SK-N-SH (cell line): Measurements from ENCODE around the gene HOXD11. TPM values are rescaled to one million over a fixed set of nuclear protein-coding genes. Genes with fewer than 3 reads are reported as not detected.

Experiments used
- CTCF ChIA-PET: fragments of 300-600, 350-600 bp; formaldehyde crosslinking; extraction: SDS; loops from one replicate; lab custom pipeline; 2021; lab: Yijun Ruan, JAX
- POLR2A ChIA-PET: fragments of 350-600 bp; sonication (Branson Sonifier 250); formaldehyde crosslinking; extraction: SDS; loops from one replicate; lab custom pipeline; 2020; ENCODE audit warnings: antibody characterized with exemption, inconsistent platforms; lab: Yijun Ruan, JAX
- DNase-seq: peaks from one replicate; pipeline ENCODE4 v3.0.0; 2012
- H2AFZ ChIP-seq: fragments of 200-600 bp; sonication (generic); 2 replicates; pipeline ENCODE4 v1.8.1; 2016; ENCODE audit warnings: antibody characterized with exemption, mild to moderate bottlenecking, low read depth
- H3F3A ChIP-seq: fragments of 200-600 bp; sonication (generic); replicated peaks from 2 replicates; pipeline ENCODE3; 2016; ENCODE audit warnings: antibody characterized with exemption, mild to moderate bottlenecking; ENCODE audit not compliant: insufficient read depth
- H3K27ac ChIP-seq, 2 experiments: fragments of 200-500 bp in 1 of 2; fragments of 200-600 bp in 1 of 2; sonication (Bioruptor generic) in 1 of 2; sonication (generic), shearing (Covaris generic) in 1 of 2; 2 replicates each; pipeline versions ENCODE4 v1.5.1 to v1.6.1; 2014 to 2016; ENCODE audit warnings: low read depth in 2 of 2, inconsistent platforms in 1 of 2, low read length in 1 of 2, mild to moderate bottlenecking in 1 of 2, mixed read lengths in 1 of 2
- H3K27me3 ChIP-seq: fragments of 200-600 bp; sonication (generic), shearing (Covaris generic); 2 replicates; pipeline ENCODE4 v1.6.1; 2016; ENCODE audit warnings: mixed run types; ENCODE audit not compliant: insufficient read depth
- H3K36me3 ChIP-seq, 2 experiments: fragments of 200-500 bp in 1 of 2; fragments of 200-600 bp in 1 of 2; sonication (Bioruptor generic) in 1 of 2; sonication (generic) in 1 of 2; replicated peaks in 1 of 2; 2 replicates each; pipeline versions ENCODE3 to v1.5.1; 2014 to 2016; ENCODE audit warnings: low read length in 1 of 2, mild to moderate bottlenecking in 1 of 2; ENCODE audit not compliant: insufficient read depth in 2 of 2, control insufficient read depth in 1 of 2
- H3K4me1 ChIP-seq, 2 experiments: fragments of 200-500 bp in 1 of 2; fragments of 200-600 bp in 1 of 2; sonication (Bioruptor generic) in 1 of 2; sonication (generic), shearing (Covaris generic) in 1 of 2; 2 replicates each; pipeline versions ENCODE4 v1.5.1 to v1.6.1; 2014 to 2016; ENCODE audit warnings: low read depth in 1 of 2, low read length in 1 of 2, mixed run types in 1 of 2; ENCODE audit not compliant: insufficient read depth in 2 of 2, control insufficient read depth in 1 of 2
- H3K4me2 ChIP-seq: fragments of 200-600 bp; sonication (generic), shearing (Covaris generic); 2 replicates; pipeline ENCODE4 v1.6.1; 2017; ENCODE audit warnings: mixed run types
- H3K4me3 ChIP-seq, 2 experiments: fragments of 200-500 bp in 1 of 2; fragments of 200-600 bp in 1 of 2; sonication (Bioruptor generic) in 1 of 2; sonication (generic), shearing (Covaris generic) in 1 of 2; 2 replicates each; pipeline versions ENCODE4 v1.5.1 to v1.8.1; 2014 to 2016; ENCODE audit warnings: low read depth in 2 of 2, inconsistent platforms in 1 of 2, low read length in 1 of 2, mild to moderate bottlenecking in 1 of 2, mixed read lengths in 1 of 2, moderate library complexity in 1 of 2
- H3K79me2 ChIP-seq: fragments of 200-600 bp; sonication (generic); 2 replicates; pipeline ENCODE4 v1.8.1; 2017; ENCODE audit warnings: mild to moderate bottlenecking; ENCODE audit not compliant: insufficient read depth
- H3K9ac ChIP-seq: fragments of 200-600 bp; sonication (generic); 2 replicates; pipeline ENCODE4 v1.6.1; 2017; ENCODE audit warnings: mixed run types
- H3K9me2 ChIP-seq: fragments of 200-600 bp; sonication (generic); 2 replicates; pipeline ENCODE4 v1.6.1; 2017; ENCODE audit warnings: mixed run types
- H3K9me3 ChIP-seq: fragments of 200-600 bp; sonication (generic); 2 replicates; pipeline ENCODE4 v1.6.1; 2017; ENCODE audit warnings: mixed run types, mild to moderate bottlenecking, moderate library complexity
- H4K20me1 ChIP-seq: fragments of 200-600 bp; sonication (generic); 2 replicates; pipeline ENCODE4 v1.6.1; 2017; ENCODE audit warnings: mild to moderate bottlenecking, mixed run types; ENCODE audit not compliant: insufficient read depth
- ELF1 ChIP-seq: IDR thresholded peaks from 2 replicates; pipeline ENCODE4 v1.4.0; 2012
- GABPA ChIP-seq: IDR thresholded peaks from 2 replicates; pipeline ENCODE4 v1.4.0; 2012; ENCODE audit warnings: low read depth, mild to moderate bottlenecking
- RAD21 ChIP-seq: IDR thresholded peaks from 2 replicates; pipeline ENCODE4 v1.6.1; 2012; ENCODE audit warnings: mild to moderate bottlenecking, low read length
- RCOR1 ChIP-seq: fragments of 150-350 bp; IDR thresholded peaks from 2 replicates; pipeline ENCODE4 v1.6.1; 2017; ENCODE audit warnings: antibody characterized with exemption, low read length
- SMC3 ChIP-seq: IDR thresholded peaks from 2 replicates; pipeline ENCODE4 v1.6.1; 2012; ENCODE audit warnings: low read depth, low read length, improper control_type of control experiment
- WGBS: methylation state at CpG from one replicate; pipeline ENCODE4 v1.1.6; 2017; ENCODE audit warnings: low lambda C conversion rate; 5-methylcytosine and 5-hydroxymethylcytosine counted together
- polyA plus RNA-seq, 3 experiments: library from polyadenylated mRNA; depleted of rRNA; stranded (reverse); fragments of >200 nt; gene quantifications; 2 replicates each; pipeline ENCODE4 v1.2.3, GENCODE V29; 2012
- TF ChIP-seq, protein P1 (sequence below): IDR thresholded peaks from 2 replicates; pipeline ENCODE4 v1.4.0; 2012; ENCODE audit warnings: low read depth
- TF ChIP-seq, protein P2 (sequence below): fragments of 200-600 bp; sonication (generic); IDR thresholded peaks from 2 replicates; pipeline ENCODE4 v1.6.1; 2017; ENCODE audit warnings: antibody characterized with exemption, mild to moderate bottlenecking, moderate library complexity
- TF ChIP-seq, protein P3 (sequence below): IDR thresholded peaks from 2 replicates; pipeline ENCODE4 v1.4.0; 2012; ENCODE audit warnings: low read depth, borderline replicate concordance
- TF ChIP-seq, protein P4 (sequence below): fragments of 150-350 bp; IDR thresholded peaks from 2 replicates; pipeline ENCODE4 v1.6.1; 2017; ENCODE audit warnings: antibody characterized with exemption, low read length, low read depth, borderline replicate concordance

The HOXD11 gene
- polyA plus RNA-seq, 1 of the 3 experiments (the other 2 are of a cell fraction), result not detected

DNA sequence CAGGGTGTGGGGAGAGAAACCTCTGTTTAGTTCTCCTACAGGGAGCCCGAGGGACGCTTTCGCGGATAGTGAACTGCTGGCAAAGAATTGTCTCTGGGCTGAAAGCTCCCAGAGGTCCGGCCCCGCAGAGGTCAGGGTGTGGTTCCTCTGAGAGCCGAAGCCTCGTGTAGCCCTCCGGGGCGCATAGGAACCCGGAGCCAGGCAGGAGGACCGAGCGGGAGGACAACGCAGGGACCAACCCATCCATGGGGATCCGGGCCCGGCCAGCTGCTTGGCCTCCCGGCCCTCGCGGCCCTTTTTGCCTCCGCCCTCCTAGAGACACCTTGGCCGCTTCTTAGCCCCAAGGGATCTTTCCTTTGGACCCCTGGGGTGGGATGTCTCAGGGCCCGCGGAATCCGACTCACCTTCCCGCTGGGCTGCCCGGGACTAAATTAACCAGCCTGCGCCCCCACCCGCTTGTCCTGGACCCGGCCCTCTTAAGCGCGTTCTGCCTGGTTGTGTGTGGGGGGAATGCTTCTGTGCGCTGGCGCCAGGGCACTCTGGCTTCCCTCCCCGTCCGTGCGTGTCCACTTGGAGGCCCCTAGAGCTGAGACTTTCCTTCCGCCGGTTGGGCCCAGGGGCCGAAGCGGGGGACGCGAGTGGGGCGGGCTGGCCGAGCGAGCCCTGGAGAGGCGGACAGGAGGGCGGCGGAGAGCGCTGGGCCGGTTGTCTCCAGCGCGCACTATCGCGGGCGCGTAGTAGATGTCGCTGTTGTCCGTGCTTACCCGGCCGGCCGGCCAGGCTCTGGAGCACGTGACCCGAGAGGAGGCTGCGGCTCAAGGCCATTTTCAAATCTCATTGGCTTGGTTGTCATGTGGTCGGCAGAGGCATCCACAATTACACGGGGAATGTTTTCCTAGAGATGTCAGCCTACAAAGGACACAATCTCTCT, 9.1 kb downstream of the HOXD11 start, which contains the start of gene HOXD10:
HOXD10 (plus strand) TSS at position 896 of the 931 bp plus-strand sequence. CDS start 56 bp downstream, outside the sequence.
- DNase-seq, result peak; percentile 90
- Histone ChIP-seq H3K4me2 (peak within 1 kb of the TSS; percentile 57), H3K4me3 (peak within 1 kb of the TSS; percentile 41 to 45), H3K36me3 (no peaks in the 10 kb centered on the region), H2AFZ (0 out of 2 replicates have a peak within 1 kb of the TSS, but pooled peaks have one; percentile 29), H3K4me1 (peaks cover 0 to 10% of the 10 kb centered on the region in 2 experiments; a peak in 2 of 4 replicates), H3K9me2 (no peaks in the 10 kb centered on the region), H4K20me1 (no peaks in the 10 kb centered on the region), H3K9me3 (no peaks in the 10 kb centered on the region), H3F3A (no peaks in the 10 kb centered on the region), H3K27ac (no peak within 1 kb of the TSS), H3K9ac (no peak within 1 kb of the TSS), H3K27me3 (peaks cover 53% of the 10 kb centered on the region; the same call in 1 of the 2 replicates), H3K79me2 (no peaks in the 10 kb centered on the region)
- ChIA-PET CTCF (interaction anchor here (0.6 to 17.7 kb wide), 24 partner anchors 8 to 1048 kb away, joined by 3 to 264 read pairs (median 4); partner anchors contain the start of genes HOXD11, HOXD12, HOXD13 and HOXD9), POLR2A (no interaction called here)
- WGBS, result 52% methylated on average over 39 of the region's 66 CpGs
- TF ChIP-seq, protein P1, sequence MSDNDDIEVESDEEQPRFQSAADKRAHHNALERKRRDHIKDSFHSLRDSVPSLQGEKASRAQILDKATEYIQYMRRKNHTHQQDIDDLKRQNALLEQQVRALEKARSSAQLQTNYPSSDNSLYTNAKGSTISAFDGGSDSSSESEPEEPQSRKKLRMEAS, result peak; percentile 68; the same call in 1 of the 2 replicates
- TF ChIP-seq, protein P2, sequence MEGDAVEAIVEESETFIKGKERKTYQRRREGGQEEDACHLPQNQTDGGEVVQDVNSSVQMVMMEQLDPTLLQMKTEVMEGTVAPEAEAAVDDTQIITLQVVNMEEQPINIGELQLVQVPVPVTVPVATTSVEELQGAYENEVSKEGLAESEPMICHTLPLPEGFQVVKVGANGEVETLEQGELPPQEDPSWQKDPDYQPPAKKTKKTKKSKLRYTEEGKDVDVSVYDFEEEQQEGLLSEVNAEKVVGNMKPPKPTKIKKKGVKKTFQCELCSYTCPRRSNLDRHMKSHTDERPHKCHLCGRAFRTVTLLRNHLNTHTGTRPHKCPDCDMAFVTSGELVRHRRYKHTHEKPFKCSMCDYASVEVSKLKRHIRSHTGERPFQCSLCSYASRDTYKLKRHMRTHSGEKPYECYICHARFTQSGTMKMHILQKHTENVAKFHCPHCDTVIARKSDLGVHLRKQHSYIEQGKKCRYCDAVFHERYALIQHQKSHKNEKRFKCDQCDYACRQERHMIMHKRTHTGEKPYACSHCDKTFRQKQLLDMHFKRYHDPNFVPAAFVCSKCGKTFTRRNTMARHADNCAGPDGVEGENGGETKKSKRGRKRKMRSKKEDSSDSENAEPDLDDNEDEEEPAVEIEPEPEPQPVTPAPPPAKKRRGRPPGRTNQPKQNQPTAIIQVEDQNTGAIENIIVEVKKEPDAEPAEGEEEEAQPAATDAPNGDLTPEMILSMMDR, result peak; percentile 52
- TF ChIP-seq GABPA, result no peak
- TF ChIP-seq, protein P3, sequence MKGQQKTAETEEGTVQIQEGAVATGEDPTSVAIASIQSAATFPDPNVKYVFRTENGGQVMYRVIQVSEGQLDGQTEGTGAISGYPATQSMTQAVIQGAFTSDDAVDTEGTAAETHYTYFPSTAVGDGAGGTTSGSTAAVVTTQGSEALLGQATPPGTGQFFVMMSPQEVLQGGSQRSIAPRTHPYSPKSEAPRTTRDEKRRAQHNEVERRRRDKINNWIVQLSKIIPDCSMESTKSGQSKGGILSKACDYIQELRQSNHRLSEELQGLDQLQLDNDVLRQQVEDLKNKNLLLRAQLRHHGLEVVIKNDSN, result peak; percentile 93
- no peak for TF ChIP-seq RCOR1
- TF ChIP-seq, protein P4, sequence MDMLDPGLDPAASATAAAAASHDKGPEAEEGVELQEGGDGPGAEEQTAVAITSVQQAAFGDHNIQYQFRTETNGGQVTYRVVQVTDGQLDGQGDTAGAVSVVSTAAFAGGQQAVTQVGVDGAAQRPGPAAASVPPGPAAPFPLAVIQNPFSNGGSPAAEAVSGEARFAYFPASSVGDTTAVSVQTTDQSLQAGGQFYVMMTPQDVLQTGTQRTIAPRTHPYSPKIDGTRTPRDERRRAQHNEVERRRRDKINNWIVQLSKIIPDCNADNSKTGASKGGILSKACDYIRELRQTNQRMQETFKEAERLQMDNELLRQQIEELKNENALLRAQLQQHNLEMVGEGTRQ, result peak; percentile 68; the same call in 1 of the 2 replicates
- TF ChIP-seq ELF1, result no peak
- TF ChIP-seq RAD21, result peak; percentile 65
- TF ChIP-seq SMC3, result peak; percentile 23; the same call in 1 of the 2 replicates
